ENCODE measurements around the gene ID3.
A peak's percentile ranks its signal among the peaks of the same experiment; 100 is the strongest.

ID3 gene

GRCh38 chr1:23564529-23565122 lies 5.3 kb upstream of the ID3 start:
- DNase-seq: no peak

GRCh38 chr1:23563755-23564374 lies 4.6 kb upstream of the ID3 start:
- DNase-seq: no peak

GRCh38 chr1:23563003-23563402 lies 3.7 kb upstream of the ID3 start:
- no peak for DNase-seq

- peak; percentile 99 for DNase-seq
Observed at GRCh38 chr1:23562137-23562876, 3.0 kb upstream of the ID3 start.

GRCh38 chr1:23561813-23562100 lies 2.5 kb upstream of the ID3 start:
- DNase-seq: peak; percentile 55

- DNase-seq: no peak
Observed at GRCh38 chr1:23561076-23561812, 1.9 kb upstream of the ID3 start.

- DNase-seq: peak; percentile 59
Observed at GRCh38 chr1:23559985-23560741, 862 bp upstream of the ID3 start.

- DNase-seq: no peak
Observed at GRCh38 chr1:23558872-23559135, 497 bp downstream of the ID3 start.

- peak; percentile 60 for DNase-seq
Observed at GRCh38 chr1:23558140-23558871, 995 bp downstream of the ID3 start.

- DNase-seq: no peak
Observed at GRCh38 chr1:23557471-23558124, 1.7 kb downstream of the ID3 start.

- DNase-seq: peak; percentile 79
Observed at GRCh38 chr1:23556635-23557470, 2.4 kb downstream of the ID3 start.

GRCh38 chr1:23555986-23556634 lies 3.2 kb downstream of the ID3 start:
- peak; percentile 84 for DNase-seq

- DNase-seq: peak; percentile 85
Observed at GRCh38 chr1:23555270-23555985, 3.9 kb downstream of the ID3 start.

GRCh38 chr1:23554481-23555269 lies 4.6 kb downstream of the ID3 start:
- DNase-seq: peak; percentile 94

GRCh38 chr1:23554127-23554480 lies 5.2 kb downstream of the ID3 start:
- DNase-seq: no peak

- no peak for DNase-seq
Observed at GRCh38 chr1:23553231-23554126, 5.8 kb downstream of the ID3 start.

- DNase-seq: no peak
Observed at GRCh38 chr1:23551849-23552248, 7.5 kb downstream of the ID3 start.

GRCh38 chr1:23548704-23549143 lies 10.6 kb downstream of the ID3 start:
- peak; percentile 71 for DNase-seq
